Posterior vena cava (tissue), 2 donors: ENCODE data around the gene RPTOR. TPM values are rescaled to one million over a fixed set of nuclear protein-coding genes. Genes with fewer than 3 reads are reported as not detected.

Experiments used
- DNase-seq: peaks from one replicate; pipeline ENCODE4 v3.0.0-alpha.2; 2020; ENCODE audit warnings: low spot score
- intact Hi-C, 2 donors: fragments of 100-400 bp; cut with DNase I; formaldehyde crosslinking; loops; one replicate each; pipeline versions ENCODE4 v1.14.1 to v1.14.2; 2022 to 2023
- total RNA-seq, 2 donors: library from RNA; stranded (reverse); fragmentation: NEBNext Ultra II Directional; extraction: Animal tissue kit (Norgen Biotek cat#: 25700); gene quantifications; one replicate each; pipeline ENCODE4 v1.2.1, GENCODE V29; 2021
- donor health status: DM: yes; HTN: yes; CAD: no.
- donor health status: DM: yes; HTN: yes; CAD: no.

RPTOR gene
- total RNA-seq, 2 donors from 2014 or later, result 30.1 to 44.1 TPM

GRCh38 chr17:80629298-80630028 lies 84.8 kb downstream of the RPTOR start:
- intact Hi-C loops, result no loop called here
- DNase-seq, result no peak

GRCh38 chr17:80630560-80631120 lies 86.0 kb downstream of the RPTOR start:
- DNase-seq, result no peak
- intact Hi-C loops, result no loop called here

GRCh38 chr17:80631142-80632045 lies 86.8 kb downstream of the RPTOR start:
- no peak for DNase-seq
- intact Hi-C loops, result no loop called here

- intact Hi-C loops, result no loop called here
- no peak for DNase-seq
Observed at GRCh38 chr17:80632046-80632581, 87.5 kb downstream of the RPTOR start.

- intact Hi-C loops, result no loop called here
- DNase-seq, result no peak
Observed at GRCh38 chr17:80633207-80633606, 88.6 kb downstream of the RPTOR start.

GRCh38 chr17:80633994-80634566 lies 89.4 kb downstream of the RPTOR start:
- intact Hi-C loops, result no loop called here
- DNase-seq, result no peak

GRCh38 chr17:80636361-80637018 lies 91.9 kb downstream of the RPTOR start:
- intact Hi-C loops, result no loop called here
- no peak for DNase-seq

GRCh38 chr17:80637048-80637781 lies 92.6 kb downstream of the RPTOR start:
- no peak for DNase-seq
- intact Hi-C loops, result no loop called here

- DNase-seq, result no peak
- intact Hi-C loops, result no loop called here
Observed at GRCh38 chr17:80639658-80640057, 95.0 kb downstream of the RPTOR start.

DNA sequence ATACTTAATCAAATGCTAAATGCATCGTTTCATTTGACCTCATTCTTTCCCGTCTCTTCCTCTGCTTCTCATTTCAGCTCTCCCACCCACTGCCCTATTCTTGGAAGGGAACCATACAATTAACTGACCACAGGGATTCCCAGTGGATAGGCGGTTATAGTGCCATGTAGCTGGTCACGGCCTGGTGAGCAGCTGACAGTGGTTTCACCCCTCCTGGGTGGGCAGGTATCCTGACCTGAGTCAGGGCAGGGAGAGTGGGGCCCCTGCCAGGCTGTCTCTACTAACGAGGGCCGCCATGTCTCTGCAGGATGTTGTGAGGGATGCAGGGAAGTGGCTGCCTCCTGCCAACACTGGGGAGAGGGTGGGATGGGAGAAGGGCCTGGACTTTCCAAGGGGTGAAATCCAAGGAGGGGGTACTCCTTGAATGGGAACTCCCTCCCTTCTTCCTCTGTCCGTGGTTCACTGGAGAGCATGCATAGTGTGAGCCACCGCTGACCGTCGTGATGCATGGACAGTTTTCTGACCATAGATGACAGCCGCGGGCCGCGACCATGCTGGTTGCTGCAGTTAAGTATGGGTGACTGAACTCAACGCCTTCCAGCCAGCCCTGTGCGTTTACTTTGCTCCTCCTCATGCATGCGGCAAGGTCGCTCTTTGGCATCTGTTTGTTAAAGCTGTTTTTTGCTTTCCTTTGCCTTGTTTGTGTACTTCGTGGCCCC lies 95.9 kb downstream of the RPTOR start:
- no peak for DNase-seq
- intact Hi-C loops, result no loop called here

- no peak for DNase-seq
- intact Hi-C loops, result no loop called here
Observed at GRCh38 chr17:80643326-80644099, 98.9 kb downstream of the RPTOR start.

DNA sequence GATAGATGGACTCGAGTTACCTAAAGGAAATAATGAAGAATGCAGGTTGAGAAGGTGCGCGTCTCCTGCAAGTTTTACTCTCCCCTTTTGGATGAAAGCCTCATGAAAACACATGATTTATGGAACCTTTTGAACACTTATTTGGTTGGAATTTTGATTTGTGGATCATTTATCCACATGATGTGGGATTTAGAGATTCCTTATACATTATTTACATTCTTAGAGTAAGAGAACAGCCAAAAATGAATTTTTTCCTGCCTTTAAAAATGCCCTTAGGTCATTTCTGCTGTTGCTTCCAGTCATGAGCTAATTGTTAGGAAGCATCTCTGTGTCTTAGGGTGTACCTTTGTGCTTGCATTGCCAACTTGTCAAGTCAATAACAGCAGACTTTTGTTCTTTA lies 99.9 kb downstream of the RPTOR start:
- DNase-seq, result no peak
- intact Hi-C loops, result no loop called here

DNA sequence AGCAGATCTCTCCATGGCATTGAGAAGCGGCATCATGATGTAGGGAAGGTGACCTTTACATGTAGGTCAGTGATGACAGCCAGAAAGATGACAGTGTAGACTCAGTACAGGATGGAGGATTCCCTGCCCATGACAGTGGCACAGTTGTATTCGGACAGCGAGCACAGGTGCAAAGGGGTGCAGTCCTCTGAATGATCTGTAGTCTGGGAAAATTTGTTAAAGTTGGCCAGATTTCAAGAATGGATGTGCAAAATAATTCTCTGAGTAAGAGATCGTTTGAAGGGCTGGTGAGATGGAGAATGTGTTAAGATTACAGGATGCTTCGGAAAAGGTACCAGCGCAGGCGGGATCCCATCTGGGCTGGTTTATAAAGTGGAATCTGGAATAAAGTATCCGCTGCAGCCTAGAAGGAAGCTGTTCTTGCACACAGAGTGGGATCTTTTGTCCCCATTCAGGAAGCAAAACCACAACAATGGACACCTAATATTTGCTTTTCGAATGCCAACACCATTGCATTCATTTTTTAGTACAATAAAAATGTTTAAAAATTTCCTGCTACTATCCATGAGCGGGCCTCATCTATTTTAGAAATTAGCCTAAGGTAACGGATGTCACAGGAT lies 101.2 kb downstream of the RPTOR start:
- no peak for DNase-seq
- intact Hi-C loops, result no loop called here

DNA sequence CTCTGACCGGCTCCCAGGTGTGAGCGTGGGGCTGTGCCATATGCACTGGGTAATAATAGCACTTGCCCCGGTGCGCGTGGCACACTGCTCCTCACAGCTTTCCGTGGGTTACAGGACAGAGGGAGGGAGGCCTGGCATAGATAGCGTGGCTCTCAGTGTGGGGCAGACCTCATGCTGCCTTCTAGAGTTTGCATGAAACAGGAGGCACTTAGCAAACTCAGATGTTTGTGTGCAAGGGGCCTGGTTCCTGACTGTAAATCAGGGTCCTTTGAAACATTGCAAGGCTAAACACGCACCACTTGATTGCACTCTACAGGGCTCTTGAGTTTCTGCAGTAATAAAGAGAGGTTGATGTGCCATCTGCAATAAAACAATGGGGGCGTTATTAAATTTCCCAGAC lies 101.7 kb downstream of the RPTOR start:
- DNase-seq, result no peak
- intact Hi-C loops, result no loop called here

DNA sequence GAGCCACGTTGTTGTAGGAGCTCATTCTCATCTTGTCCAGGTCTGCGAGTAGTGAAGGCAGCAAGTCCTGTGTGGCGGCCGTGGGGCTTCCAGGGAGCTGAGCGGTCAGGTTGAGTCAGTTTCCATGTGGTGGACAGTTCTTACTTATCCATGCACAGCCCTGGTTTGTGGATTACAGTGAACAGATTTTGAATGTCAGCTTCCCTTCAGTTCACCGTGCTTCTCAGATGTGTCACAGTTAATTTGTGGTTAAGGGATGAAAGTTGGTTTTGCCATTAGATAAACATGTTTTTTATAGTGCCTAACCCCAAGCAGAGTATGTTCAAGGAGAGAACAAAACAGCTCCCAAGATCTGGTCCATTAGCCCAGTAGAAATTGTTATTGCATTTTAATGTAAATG lies 103.1 kb downstream of the RPTOR start:
- DNase-seq, result no peak
- intact Hi-C loops, result no loop called here

DNA sequence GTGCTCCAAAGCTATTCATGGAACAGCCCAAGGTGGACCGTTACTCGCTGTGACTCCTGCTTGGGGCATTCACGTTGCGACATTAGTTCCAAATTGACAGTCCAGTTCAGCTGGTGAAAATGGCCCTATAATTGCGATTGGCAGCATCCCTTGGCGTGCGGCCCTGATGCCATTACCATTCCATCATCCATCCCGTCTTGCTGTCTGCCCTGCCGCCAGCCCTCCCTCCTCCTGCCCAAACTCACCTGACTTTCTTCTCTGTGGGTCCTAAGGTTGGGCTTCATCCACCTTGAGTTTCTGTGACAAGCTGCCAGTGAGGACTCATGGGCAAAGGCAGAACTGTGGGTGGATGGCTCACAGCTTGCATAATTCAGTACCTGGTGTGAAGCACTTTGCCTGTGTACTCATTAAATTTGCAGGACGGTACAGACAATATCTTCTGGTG lies 104.6 kb downstream of the RPTOR start:
- intact Hi-C loops, result no loop called here
- no peak for DNase-seq
